Pancreas (tissue), 10 donors: ENCODE data around the gene SNCB. TPM values are rescaled to one million over a fixed set of nuclear protein-coding genes. Genes with fewer than 3 reads are reported as not detected.

ENCODE experiments used
- ATAC-seq, 4 donors: fragments of 200-7000 bp; cut with Tn5 transposase; one replicate each; pipeline versions ENCODE4 v1.8.0 to v1.9.1; 2020; ENCODE audit warnings: mild to moderate bottlenecking in 4 of 4, moderate library complexity in 4 of 4
- DNase-seq, 6 donors: peaks; one replicate each; pipeline ENCODE4 v3.0.0-alpha.2; 2020
- FAIRE-seq: peaks from 2 replicates; lab custom pipeline; 2012; peaks lifted over from hg19 to GRCh38; lab: Jason Lieb, UNC
- H3K27ac ChIP-seq, 4 donors: fragments of 200-600 bp; sonication (generic); 1 replicate in 3 of 4; 2 replicates in 1 of 4; pipeline versions ENCODE4 v1.5.0 to v1.8.0; 2020
- H3K27me3 ChIP-seq, 4 donors: fragments of 200-600 bp; one replicate each; pipeline ENCODE4 v1.8.0; 2021
- H3K36me3 ChIP-seq, 3 donors: fragments of 200-600 bp; sonication (generic) in 1 of 3; one replicate each; pipeline versions ENCODE4 v1.5.0 to v1.8.0; 2020 to 2021
- H3K4me1 ChIP-seq, 3 donors: fragments of 200-600 bp; one replicate each; pipeline ENCODE4 v1.8.0; 2021
- H3K4me3 ChIP-seq, 4 donors: fragments of 200-600 bp; sonication (generic) in 2 of 4; one replicate each; pipeline versions ENCODE4 v1.5.0 to v1.8.0; 2020 to 2021
- H3K9me3 ChIP-seq, 4 donors: fragments of 200-600 bp; one replicate each; pipeline ENCODE4 v1.8.0; 2021
- CTCF ChIP-seq, 4 donors: fragments of 200-600 bp; sonication (generic) in 3 of 4; IDR thresholded peaks; one replicate each; pipeline versions ENCODE4 v1.5.0 to v1.8.0; 2021; ENCODE audit warnings: antibody characterized with exemption in 4 of 4
- WGBS, 2 donors: extraction: QIAGEN DNeasy Blood & Tissue Kit; methylation state at CpG; one replicate each; pipeline ENCODE4 v1.1.7; 2013; 5-methylcytosine and 5-hydroxymethylcytosine counted together
- intact Hi-C, 3 donors: fragments of 100-400 bp; cut with DNase I; formaldehyde crosslinking; loops; one replicate each; pipeline versions ENCODE4 v1.11.1 to v1.14.2; 2022
- polyA plus RNA-seq, 2 donors: library from polyadenylated mRNA; stranded (reverse); fragments of 200-250 nt; gene quantifications; one replicate each; pipeline ENCODE4 v1.2.3, GENCODE V29; 2013
- total RNA-seq, 6 donors: library from RNA; stranded (reverse); fragmentation: NEBNext Ultra II Directional in 4 of 6; extraction: Animal tissue kit (Norgen Biotek cat#: 25700) in 4 of 6; gene quantifications; one replicate each; pipeline versions ENCODE4 v1.2.1 to v1.2.4, GENCODE V29; 2021 to 2023
- donor health status: healthy with polysubstance abuse.
- donor health status: DM: no; HTN: no; CAD: no; lungs with moderate emphysema.
- donor health status: DM: no; HTN: no; CAD: no.
- donor health status: control.
- donor health status: control.
- donor health status: Bipolar disorder and iron deficiency.
- donor health status: DM: yes; HTN: yes; CAD: no.
- donor health status: DM: no; HTN: no; CAD: no.
- donor health status: DM: no; HTN: no; CAD: no.
- donor health status: DM: yes; HTN: yes; CAD: no.

The SNCB gene
- total and polyA plus RNA-seq, 8 donors = 0.14 to 6.6 (median 0.40) TPM; not detected in 1

GRCh38 chr5:176616511-176616910, 13.8 kb downstream of the SNCB start:
- H3K27me3 ChIP-seq = peaks cover 0 to 12% (median 3%) of the 10 kb centered on the region in 4 donors
- H3K4me3 ChIP-seq = no peak overlapping the region
- no peak overlapping the region for H3K27ac ChIP-seq
- H3K9me3 ChIP-seq = no peaks in the 10 kb centered on the region
- intact Hi-C loops = no loop called here
- 43 to 59% methylated on average over 7 of the region's 7 CpGs for WGBS, 2 donors
- ATAC-seq = no peak
- H3K4me1 ChIP-seq = peaks cover 0 to 5% (median 0%) of the 10 kb centered on the region in 3 donors
- no peak for DNase-seq
- H3K36me3 ChIP-seq = no peaks in the 10 kb centered on the region
- no peak for TF ChIP-seq CTCF (IDR thresholded peaks at IDR 0.05)
- no peak for FAIRE-seq

- 47 to 58% methylated on average over 7 to 8 of the region's 8 CpGs for WGBS, 2 donors
- intact Hi-C loops = no loop called here
- H3K27me3 ChIP-seq = peaks cover 0 to 12% (median 2%) of the 10 kb centered on the region in 4 donors
Observed at GRCh38 chr5:176614805-176615478, 15.4 kb downstream of the SNCB start.

GRCh38 chr5:176612855-176613254, 17.5 kb downstream of the SNCB start:
- no peak for FAIRE-seq
- H3K27ac ChIP-seq = no peak overlapping the region
- no peak overlapping the region for H3K4me3 ChIP-seq
- no peaks in the 10 kb centered on the region for H3K4me1 ChIP-seq
- DNase-seq = no peak
- no peak for TF ChIP-seq CTCF (IDR thresholded peaks at IDR 0.05)
- no peaks in the 10 kb centered on the region for H3K9me3 ChIP-seq
- 43 to 47% methylated on average over 2 of the region's 2 CpGs for WGBS, 2 donors
- no peak for ATAC-seq
- H3K36me3 ChIP-seq = no peaks in the 10 kb centered on the region
- peaks cover 0 to under 1% (median 0%) of the 10 kb centered on the region in 4 donors for H3K27me3 ChIP-seq
- intact Hi-C loops = no loop called here

More at GRCh38 chr5:176614805-176615478, 15.4 kb downstream of the SNCB start:
- no peak for TF ChIP-seq CTCF (IDR thresholded peaks at IDR 0.05)
- no peaks in the 10 kb centered on the region for H3K9me3 ChIP-seq
- DNase-seq (no peak), ATAC-seq (no peak), FAIRE-seq (no peak)
- H3K4me1 ChIP-seq = peaks cover 0 to 5% (median 0%) of the 10 kb centered on the region in 3 donors
- H3K4me3 ChIP-seq = no peak overlapping the region
- no peaks in the 10 kb centered on the region for H3K36me3 ChIP-seq
- H3K27ac ChIP-seq = no peak overlapping the region

GRCh38 chr5:176612008-176612407, 18.3 kb downstream of the SNCB start:
- H3K27ac ChIP-seq = no peak overlapping the region

More at GRCh38 chr5:176612008-176612407, 18.3 kb downstream of the SNCB start:
- intact Hi-C loops = no loop called here
- Histone ChIP-seq H3K4me1 (no peaks in the 10 kb centered on the region), H3K9me3 (no peaks in the 10 kb centered on the region), H3K4me3 (no peak overlapping the region), H3K27me3 (no peaks in the 10 kb centered on the region), H3K36me3 (no peaks in the 10 kb centered on the region)
- TF ChIP-seq CTCF (IDR thresholded peaks at IDR 0.05) = no peak
- DNase-seq (no peak), ATAC-seq (no peak), FAIRE-seq (no peak)
- WGBS, 2 donors = 75 to 78% methylated on average over 6 of the region's 6 CpGs
